ENCODE data around the gene SPTSSB.

Gene SPTSSB

DNA sequence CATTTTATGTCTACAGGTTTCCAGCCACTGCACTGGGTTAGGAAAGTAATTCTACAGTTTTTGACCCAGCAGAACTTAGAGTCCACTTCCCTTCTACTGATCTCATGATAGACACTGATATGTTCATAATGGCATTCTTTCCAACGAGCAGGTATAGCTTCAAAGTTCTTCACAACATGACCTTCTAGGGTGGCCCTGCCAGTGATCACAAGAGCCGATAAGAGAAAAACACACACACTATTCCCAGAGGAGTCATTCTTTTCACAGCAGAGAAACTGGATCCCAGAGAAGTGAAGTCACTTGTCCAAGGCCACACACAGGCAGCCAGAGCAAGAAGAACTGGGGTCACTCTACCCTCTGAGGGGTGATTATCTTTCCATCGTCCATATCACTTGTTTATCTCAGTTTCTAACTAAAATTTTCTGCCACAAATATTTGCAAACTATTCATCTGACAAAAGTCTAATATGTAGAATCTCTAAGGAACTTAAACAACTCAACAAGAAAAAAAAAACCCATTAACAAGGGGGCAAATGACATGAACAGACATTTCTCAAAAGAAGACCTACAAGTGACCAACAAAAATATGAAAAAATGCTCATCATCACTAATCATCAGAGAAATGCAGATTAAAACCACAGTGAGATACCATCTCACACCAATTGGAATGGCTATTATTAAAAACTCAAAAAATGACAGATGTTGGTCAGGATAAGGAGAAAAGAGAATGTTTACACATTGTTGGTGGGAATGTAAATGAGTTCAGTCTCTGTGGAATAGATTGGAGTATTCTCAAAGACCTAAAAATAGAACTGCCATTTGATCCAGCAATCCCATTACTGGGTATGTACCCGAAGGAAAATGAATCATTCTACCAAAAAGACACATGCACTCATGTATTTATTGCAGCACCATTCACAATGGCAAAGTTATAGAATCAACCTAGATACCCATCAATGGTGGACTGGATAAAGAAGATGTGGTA is 31.5 kb downstream of the SPTSSB start:
- DNase-seq (ENCODE audit: low spot score), result no peak

DNA sequence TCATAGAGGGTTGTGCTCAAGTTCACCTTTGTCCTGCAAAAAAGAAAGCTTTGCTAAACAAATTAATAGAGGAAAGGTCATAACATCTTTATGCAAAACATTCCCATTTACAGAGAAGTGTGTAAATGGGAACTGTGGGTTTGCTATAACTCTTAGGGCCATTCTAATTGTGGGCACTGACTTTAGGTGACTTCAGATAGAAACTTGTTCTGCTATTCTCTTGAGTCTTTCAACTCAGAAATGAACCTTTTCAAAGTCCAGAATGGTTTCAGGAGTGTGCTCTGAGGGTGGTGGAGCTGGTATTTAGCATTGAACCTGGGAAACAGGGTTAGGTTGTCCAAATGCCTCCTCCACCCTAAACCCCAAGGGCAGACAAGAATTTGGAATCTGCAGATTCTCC is 34.0 kb downstream of the SPTSSB start:
- no peak for DNase-seq (ENCODE audit: low spot score)

DNA sequence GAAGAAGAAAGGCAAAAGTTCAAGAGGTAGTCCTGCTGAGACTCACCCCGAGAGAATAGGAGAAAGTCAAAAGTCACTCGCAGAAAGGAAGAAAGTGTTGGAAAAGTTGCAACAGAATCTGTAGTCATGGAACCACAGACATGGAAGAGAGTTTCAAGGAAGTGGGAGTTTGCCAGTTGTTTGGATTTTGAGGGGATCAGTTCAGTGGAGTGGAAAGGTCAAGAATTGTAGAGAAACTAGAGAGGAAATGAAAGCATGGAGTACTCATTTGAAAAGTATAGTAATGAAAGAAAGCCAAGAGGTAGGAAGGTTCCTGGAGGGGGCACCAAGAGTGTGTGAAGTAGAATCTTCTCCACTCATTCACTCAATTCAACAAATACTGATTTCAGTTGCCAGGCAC is 34.7 kb downstream of the SPTSSB start:
- DNase-seq (ENCODE audit: low spot score), result no peak

DNA sequence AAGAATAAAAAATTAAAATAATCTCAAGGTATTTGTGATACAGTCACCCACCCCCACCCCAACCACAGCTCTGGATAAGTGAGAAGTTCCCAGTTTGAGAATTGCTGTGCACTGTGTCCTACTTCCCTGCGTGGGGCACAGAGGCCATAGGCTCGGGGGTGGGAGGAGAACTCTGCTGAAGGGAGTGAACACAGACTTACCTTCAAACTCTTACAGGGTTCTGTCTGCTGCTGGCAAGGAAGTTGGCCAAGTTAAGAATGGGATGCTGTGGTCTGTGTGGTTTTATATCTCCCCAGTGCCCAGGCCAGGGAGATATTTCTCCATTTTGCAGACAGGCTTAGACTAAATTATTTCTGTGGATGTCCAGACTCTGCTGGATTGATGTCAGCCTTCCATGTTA is 37.6 kb downstream of the SPTSSB start:
- no peak for DNase-seq (ENCODE audit: low spot score)

DNA sequence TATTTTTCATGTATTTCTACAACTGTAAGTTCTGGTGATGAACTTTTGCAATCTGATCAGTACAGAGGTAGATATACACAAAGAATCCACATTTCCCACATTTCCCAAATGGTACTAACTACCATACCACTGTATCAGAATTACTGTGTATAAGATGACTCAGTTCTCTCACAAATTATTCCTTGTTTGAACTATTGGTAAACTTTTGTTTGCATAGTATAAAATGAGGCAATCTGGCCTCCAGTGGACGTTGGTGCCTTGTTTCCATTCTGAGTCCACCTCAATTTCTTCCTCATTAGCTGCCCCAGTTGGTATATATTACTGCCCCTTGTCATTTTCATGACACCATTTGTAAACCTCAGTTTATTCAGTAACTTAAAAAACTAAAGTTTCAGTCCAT is 38.5 kb downstream of the SPTSSB start:
- DNase-seq (ENCODE audit: low spot score), result no peak

DNA sequence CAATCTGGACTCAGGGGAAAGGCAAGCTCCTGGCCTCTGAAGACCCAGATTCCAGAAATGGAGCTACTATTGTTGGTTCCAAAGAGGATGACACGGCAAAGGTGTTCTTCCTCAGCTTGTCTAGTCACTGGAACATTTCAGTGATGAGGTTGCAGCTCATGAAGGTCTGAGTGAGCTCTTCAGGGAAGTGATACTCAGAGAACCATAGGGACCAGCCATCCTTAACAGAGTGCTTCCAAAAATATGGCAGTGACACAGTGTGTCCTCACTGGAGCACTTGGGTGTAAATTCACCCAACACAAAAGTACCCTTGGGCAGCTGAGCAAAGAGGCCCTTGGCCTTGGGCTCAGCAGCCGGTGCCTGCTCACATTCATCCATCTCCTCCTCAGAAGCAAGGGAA is 46.3 kb downstream of the SPTSSB start:
- DNase-seq (ENCODE audit: low spot score), result no peak

DNA sequence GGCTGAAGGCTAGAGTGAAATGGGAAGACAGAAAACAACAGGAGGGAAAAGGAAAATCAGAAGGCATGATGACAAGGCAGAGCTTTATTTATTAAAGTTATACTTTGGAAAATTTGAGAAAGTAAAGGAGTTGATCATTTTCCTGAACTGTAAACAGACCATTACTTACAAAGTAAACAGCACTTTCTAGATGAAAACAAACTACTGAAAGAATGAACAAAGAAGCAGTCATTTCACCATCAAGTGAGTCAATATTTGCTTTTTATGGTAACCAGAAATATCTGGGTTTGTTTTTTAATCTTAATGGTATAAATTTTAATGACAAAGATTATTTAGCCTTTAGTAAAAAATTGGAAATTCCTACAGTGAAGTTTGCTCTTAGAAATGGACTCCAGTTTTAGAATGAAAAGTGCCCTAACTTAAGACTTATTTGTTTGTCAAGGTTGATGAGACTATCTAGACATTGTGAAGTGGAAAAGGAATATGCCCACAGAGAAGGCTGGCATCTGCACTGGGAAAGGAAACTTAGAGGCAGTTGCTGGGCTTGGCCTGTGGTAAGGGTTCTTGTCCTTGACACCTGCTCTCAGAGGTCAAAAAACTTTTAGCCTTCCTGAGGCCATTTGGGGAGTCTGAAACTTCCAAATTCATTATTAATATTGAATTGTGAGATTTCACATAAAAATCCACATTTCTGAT is 47.2 kb downstream of the SPTSSB start:
- no peak for DNase-seq (ENCODE audit: low spot score)

DNA sequence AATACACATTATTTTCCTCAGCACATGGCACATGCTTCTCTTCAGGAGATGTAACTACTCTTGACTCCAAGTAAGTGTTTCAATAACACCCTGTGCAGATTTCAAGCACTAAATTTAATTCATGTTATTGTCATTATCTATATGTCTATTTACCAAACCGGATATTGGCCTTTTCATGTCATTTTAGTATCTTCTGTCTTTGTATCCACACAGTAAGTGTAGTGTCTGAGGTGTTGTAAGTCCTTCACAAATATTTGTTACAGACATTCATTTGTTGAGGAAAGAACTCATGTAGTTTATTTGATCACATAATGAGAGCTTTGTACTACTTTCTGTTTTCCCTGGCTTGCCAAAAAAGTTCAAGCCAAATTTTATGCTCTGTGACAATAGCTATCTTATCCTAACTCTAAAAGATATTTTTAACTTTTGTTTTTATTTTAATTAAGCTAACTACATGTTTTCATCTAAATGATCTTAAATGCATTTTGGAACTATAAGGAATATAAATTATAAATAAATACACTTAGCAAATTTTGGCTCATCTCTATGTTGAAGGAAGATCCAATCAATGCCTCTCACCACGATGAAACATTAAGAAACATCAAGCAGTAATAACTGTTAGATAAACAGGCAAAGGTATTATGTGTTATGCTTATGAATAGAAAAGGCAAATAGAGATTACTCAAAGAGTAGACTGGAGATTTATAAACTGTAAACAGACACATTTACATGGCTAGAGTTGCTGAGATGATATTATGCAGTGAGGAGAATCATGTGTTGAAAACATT is 48.3 kb downstream of the SPTSSB start:
- DNase-seq (ENCODE audit: low spot score), result no peak

DNA sequence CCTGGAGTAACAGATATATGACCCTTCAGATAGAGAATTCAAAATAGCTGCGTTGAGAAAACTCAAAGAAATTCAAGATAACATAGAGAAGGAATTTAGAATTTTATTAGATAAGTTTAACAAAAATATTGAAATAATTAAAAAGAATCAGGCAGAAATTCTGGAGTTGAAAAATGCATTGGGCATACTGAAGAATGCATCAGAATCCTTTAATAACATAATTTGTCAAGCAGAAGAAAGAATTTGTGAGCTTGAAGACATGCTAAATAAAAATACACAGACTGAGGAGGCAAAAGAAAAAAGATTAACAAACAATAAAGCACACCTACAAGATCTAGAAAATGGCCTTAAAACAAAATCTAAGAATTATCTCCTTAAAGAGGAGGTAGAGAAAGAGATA is 50.5 kb downstream of the SPTSSB start:
- no peak for DNase-seq (ENCODE audit: low spot score)

DNA sequence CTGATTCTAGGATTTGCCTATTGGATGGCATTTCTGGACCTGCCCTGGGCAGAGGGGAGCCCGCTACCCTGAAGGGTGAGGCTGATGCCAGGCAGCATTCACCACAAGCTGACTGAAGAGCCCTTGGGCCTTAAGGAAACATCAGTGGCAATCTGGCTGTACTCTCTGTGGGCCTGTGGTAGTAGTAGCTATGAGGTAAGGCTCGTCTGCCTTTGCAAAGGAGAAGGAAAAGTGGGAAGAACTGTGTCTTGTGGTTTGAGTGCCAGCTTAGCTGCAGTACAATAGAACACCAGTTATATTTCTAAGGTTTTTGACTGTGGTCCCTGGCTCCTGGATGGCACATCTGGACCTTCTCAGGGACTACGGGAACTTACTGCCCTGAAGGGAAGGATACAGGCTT is 51.5 kb downstream of the SPTSSB start:
- DNase-seq (ENCODE audit: low spot score), result no peak

DNA sequence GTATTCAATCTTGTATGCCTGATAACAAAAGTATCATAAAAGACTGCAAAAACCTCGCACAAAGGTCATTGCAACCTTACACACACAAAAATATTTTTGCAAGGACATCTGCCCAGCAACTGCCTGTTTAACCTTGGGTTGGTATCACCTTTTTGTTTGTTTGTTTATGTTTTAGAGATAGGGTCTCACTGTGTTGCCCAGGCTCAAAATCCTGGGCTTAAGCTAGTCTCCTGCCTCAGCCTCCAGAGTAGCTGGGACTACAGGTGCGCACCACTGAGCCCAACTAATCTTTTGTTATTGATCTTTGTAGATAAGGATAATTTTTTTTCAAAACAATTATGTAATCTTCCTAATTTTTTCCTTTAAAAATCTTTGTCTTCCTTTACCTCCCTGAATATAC is 54.2 kb downstream of the SPTSSB start:
- DNase-seq (ENCODE audit: low spot score), result no peak

DNA sequence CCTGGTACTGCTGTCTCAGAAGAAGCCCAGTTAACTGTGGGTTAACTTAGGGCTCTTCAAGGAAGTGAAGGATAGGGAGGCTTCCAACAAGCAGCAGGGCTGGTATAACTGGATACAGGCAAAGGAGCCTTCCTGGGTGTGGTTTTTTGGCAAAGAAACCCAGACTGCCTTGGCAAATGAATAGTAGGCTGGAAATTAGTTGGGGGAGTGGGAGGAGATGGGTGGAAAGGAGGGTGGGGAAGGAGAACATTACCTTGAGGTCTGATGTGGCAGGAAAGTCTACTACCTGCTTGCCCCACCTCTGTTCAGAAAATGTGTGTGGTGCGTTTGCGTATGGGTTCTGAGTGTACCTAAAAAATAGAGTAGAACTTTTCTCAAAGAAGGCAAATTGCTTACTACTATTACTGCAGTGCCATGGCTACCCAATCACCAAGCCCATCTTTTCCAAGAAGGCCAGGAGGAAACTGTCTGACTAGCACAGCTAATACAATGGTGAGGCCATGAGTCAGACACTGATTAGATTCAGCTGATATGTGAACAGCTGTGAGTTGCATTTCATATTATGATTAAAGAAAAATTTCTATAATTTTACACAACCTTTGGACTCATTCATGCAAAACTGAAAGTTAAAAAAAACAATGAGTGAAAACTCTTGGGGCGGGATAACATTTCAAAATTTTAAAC is 55.2 kb downstream of the SPTSSB start:
- DNase-seq (ENCODE audit: low spot score), result no peak

DNA sequence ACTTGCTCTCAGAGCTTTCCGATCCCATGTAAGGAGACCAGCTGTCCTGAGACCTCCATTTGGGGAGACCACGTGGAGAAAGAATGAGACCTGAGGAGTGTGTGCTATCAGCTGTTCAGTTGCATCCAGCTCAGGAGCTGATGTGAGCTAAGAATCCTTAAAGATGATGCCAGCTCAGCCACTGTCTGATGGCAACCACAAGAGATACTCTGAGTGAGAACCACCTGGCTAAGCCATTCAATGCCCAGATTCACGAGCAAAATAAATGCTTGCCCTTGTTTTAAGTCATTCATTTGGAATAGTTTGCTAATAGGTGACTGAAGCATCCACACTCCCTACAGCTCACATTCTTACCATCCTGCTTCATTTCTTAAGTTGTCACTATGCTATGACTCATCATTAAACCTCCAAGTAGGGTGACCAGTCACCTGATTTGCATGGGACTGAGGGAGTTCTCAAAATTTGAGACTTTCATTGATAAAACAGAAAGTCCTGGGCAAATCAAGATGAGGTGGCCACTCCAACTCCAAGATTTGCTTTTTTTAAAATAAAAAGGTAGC is 56.4 kb downstream of the SPTSSB start:
- no peak for DNase-seq (ENCODE audit: low spot score)

DNA sequence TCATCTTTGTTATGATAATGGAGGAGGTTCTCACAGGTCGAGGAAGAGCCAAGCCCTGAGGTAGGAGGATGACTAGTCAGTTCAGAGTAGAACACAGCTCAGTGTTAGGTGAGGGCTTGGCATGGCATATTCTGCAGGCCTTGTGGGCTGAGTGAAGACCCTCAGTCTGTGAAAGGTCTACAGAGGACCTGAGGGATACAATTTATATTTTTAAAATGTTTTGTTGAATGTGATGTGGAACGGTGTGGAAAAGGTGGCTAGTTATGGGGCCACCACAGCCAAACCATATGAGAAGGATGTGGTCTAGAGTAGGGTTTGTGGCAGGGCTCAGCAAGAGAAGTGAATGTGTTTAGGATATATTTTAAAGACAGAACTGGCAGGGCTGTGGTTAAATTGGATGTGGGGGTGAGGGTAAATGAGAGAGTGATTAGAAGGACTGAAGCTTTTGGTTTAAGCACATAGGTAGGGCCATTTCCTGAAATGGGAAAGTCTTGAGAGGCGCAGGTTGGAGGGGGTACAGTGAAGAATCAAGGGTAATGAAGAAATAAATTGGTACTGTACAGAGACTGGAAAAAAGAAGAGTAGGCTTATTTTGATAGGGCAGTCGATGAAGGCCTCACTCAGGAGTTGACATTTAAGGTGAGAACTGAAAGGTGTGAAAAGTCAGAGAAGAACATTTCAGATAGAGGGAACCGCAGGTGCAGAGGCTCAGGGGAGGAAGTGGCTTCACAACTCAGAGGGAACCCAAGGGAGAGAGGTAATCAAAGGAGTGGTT is 60.5 kb downstream of the SPTSSB start:
- DNase-seq (ENCODE audit: low spot score), result no peak

DNA sequence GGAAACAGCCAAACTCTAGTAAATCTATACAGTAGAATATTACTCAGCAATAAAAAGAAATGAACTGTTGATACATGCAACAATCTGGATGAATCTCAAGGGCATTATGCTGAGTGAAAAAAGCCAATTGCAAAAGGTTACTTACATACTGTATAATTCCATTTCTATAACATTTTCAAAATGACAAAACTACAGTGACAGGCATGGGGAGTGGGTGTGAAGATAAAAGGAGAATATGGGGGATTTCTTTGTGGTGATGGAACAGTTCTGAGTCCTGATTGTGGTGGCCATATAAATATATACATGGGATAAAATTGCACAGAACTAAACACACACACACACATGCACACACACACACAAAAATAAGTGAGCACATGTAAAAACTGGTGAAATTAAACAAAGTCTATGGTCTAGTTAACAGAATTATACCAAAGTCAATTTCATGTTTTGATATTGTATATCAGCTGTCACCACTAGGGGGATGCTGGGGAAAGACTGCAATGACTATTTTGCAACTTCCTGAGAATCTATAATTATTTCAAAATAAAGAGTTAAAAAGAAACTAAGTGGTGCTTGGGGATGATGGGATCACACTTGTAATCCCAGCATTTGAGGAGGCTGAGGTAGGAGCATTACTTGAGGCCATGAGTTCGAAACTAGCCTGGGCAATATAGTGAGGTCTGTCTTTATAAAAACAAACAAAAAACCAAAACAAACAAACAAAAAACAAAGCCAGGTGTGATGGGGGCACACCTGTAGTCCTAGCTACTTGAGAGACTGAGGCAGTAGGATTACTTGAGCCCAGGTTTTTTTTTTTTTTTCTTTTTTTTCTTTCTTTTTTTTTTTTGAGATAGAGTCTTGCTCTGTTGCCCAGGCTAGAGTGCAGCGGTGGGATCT is 66.0 kb downstream of the SPTSSB start:
- peak; percentile 16 for DNase-seq (ENCODE audit: low spot score)

DNA sequence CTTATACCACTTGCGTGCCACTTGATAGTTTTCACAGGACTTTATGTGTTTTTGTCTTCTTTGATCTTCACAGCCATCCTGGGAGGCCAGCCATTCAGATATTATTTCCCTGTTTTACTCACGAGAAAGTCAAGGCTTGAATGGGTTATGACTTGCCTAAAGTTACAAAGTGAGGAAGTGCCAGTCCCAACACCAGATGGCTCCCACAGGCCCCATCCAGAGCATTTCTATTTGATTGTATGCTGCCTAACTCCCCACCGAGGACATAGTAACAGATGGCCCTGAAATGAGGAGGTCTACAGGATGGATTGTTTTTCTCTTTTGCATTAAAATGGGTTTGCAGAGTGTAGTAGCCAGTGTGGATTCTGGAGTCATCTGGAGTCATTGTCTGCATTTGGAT is 74.5 kb downstream of the SPTSSB start:
- no peak for DNase-seq (ENCODE audit: low spot score)

DNA sequence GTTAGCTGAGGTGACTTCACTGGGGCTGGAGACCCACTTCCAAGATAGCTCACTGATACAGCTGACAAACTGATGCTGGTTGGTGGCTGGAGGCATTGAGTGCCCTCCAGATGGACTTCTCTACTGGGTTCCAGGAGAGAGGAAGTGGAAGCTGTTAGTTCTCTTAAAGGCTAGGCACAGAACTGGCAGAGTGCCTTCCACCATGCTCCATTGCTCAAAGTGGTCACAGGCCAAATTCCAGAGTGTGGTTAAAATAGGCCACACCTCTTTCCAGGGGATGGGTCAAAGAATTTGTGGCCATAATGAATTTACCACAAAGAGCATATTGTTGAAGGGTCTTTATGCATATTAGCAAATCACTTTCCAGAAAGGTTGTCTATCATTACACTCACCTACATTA is 76.0 kb downstream of the SPTSSB start:
- DNase-seq (ENCODE audit: low spot score), result no peak
